Ovary (tissue), 3 donors: Measurements from ENCODE around the gene VARS2.

Experiments used
- CTCF ChIP-seq, 3 donors: fragments of 450-650 bp in 2 of 3; fragments of 200-600 bp in 1 of 3; IDR thresholded peaks; one replicate each; pipeline versions ENCODE4 v1.5.1 to v1.8.0; 2016 to 2022; ENCODE audit warnings: antibody characterized with exemption in 3 of 3, mild to moderate bottlenecking in 1 of 3
- EP300 ChIP-seq: sonication (generic); formaldehyde crosslinking; IDR thresholded peaks from one replicate; pipeline ENCODE4 v1.6.1; 2017; ENCODE audit warnings: antibody characterized with exemption
- donor health status: DM: no; HTN: no; CAD: no.

GRCh38 chr6:30894381-30894780 lies 19.7 kb upstream of the VARS2 start:
- TF ChIP-seq CTCF (IDR thresholded peaks at IDR 0.05) (no peak), EP300 (no peak)
